ENCODE results near the gene TMEM132D. TPM values are rescaled to one million over a fixed set of nuclear protein-coding genes. Genes with fewer than 3 reads are reported as not detected.

Gene TMEM132D
- total and polyA plus RNA-seq, 2 of the 8 experiments (the other 6 are each of a cell fraction or from before 2014, with no cell fraction given), result 3.5 to 10.1 TPM

GRCh38 chr12:129631316-129631715 is 272.5 kb downstream of the TMEM132D start (continued):
- TF ChIP-seq CHD7 (IDR thresholded peaks at IDR 0.05; ENCODE audit: insufficient replicate concordance, low read length), result no peak
- no peak for TF ChIP-seq SRF (IDR thresholded peaks at IDR 0.05; ENCODE audit: low read depth, low read length)
- no peak for TF ChIP-seq NANOG (IDR thresholded peaks at IDR 0.05; ENCODE audit: insufficient read depth, low read depth, low read length, poor library complexity, severe bottlenecking)
- TF ChIP-seq, protein P1, sequence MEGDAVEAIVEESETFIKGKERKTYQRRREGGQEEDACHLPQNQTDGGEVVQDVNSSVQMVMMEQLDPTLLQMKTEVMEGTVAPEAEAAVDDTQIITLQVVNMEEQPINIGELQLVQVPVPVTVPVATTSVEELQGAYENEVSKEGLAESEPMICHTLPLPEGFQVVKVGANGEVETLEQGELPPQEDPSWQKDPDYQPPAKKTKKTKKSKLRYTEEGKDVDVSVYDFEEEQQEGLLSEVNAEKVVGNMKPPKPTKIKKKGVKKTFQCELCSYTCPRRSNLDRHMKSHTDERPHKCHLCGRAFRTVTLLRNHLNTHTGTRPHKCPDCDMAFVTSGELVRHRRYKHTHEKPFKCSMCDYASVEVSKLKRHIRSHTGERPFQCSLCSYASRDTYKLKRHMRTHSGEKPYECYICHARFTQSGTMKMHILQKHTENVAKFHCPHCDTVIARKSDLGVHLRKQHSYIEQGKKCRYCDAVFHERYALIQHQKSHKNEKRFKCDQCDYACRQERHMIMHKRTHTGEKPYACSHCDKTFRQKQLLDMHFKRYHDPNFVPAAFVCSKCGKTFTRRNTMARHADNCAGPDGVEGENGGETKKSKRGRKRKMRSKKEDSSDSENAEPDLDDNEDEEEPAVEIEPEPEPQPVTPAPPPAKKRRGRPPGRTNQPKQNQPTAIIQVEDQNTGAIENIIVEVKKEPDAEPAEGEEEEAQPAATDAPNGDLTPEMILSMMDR (IDR thresholded peaks at IDR 0.05; ENCODE audit: control extremely low read depth in 1 of 3, insufficient read depth in 1 of 3, low read depth in 1 of 3, low read length in 3 of 3), result no peak
- no peak for TF ChIP-seq ASH2L (IDR thresholded peaks at IDR 0.05; ENCODE audit: low read length)
- TF ChIP-seq RBBP5 (IDR thresholded peaks at IDR 0.05; ENCODE audit: borderline replicate concordance, low read depth, low read length), result no peak
- no peak for TF ChIP-seq HDAC6 (IDR thresholded peaks at IDR 0.05; ENCODE audit: low read depth, low read length)
- no peak for TF ChIP-seq SP4 (IDR thresholded peaks at IDR 0.05; ENCODE audit: low read length)
- no peak for TF ChIP-seq SP1 (IDR thresholded peaks at IDR 0.05; ENCODE audit: low read depth, low read length)
- TF ChIP-seq TBP (IDR thresholded peaks at IDR 0.05; ENCODE audit: low read depth, low read length), result no peak

Data from H1 (cell line).